H1 (cell line): Measurements from ENCODE around the gene DIS3L. TPM values are rescaled to one million over a fixed set of nuclear protein-coding genes. Genes with fewer than 3 reads are reported as not detected.

ENCODE experiments used
- BCL11A ChIP-seq, 2 experiments: IDR thresholded peaks; one replicate each; pipeline ENCODE4 v1.6.1; 2011; ENCODE audit warnings: low read depth in 2 of 2, low read length in 2 of 2, mild to moderate bottlenecking in 2 of 2
- CHD7 ChIP-seq: fragments of 300-600 bp; sonication (generic); IDR thresholded peaks from 2 replicates; pipeline ENCODE4 v1.7.1; 2012; ENCODE audit warnings: low read length, moderate library complexity, mild to moderate bottlenecking, inconsistent platforms; ENCODE audit not compliant: insufficient replicate concordance
- RFX5 ChIP-seq: IDR thresholded peaks from 2 replicates; pipeline ENCODE4 v1.6.1; 2011; ENCODE audit warnings: low read depth, low read length, improper control_type of control experiment, borderline replicate concordance
- SIN3A ChIP-seq, 2 experiments: IDR thresholded peaks in 1 of 2; conservative IDR thresholded peaks in 1 of 2; 2 replicates each; pipeline ENCODE4 v1.6.1; 2011 to 2012; ENCODE audit warnings: low read length in 2 of 2, improper control_type of control experiment in 1 of 2, low read depth in 1 of 2, mild to moderate bottlenecking in 1 of 2
- TEAD4 ChIP-seq: IDR thresholded peaks from 2 replicates; pipeline ENCODE4 v1.6.1; 2012; ENCODE audit warnings: low read depth, low read length, inconsistent platforms, mixed read lengths
- polyA plus RNA-seq, 7 experiments: library from polyadenylated mRNA; depleted of rRNA in 3 of 7; stranded (reverse) in 5 of 7; unstranded in 2 of 7; fragments of >200 nt in 5 of 7; fragments of 200-250 nt in 2 of 7; gene quantifications; 1 replicate in 5 of 7; 2 replicates in 1 of 7; 4 replicates in 1 of 7; pipeline versions ENCODE4 v1.2.1 to v1.2.3, GENCODE V29; 2011 to 2013; ENCODE audit warnings: missing spikeins in 2 of 7, mixed read lengths in 2 of 7
- total RNA-seq: library from RNA; stranded (reverse); fragmentation: NEBNext Ultra II Directional; extraction: Animal tissue kit (Norgen Biotek cat#: 25700); gene quantifications from 2 replicates; pipeline ENCODE4 v1.2.1, GENCODE V29; 2021

DIS3L gene
- total and polyA plus RNA-seq, 2 of the 8 experiments (the other 6 are each of a cell fraction or from before 2014, with no cell fraction given), result 8.7 to 25.0 TPM

GRCh38 chr15:66374179-66374578 is 80.8 kb downstream of the DIS3L start (continued):
- TF ChIP-seq CHD7 (no peak), TEAD4 (no peak), BCL11A (IDR thresholded peaks at IDR 0.05; ENCODE audit: low read depth in 2 of 2, low read length in 2 of 2) (no peak), RFX5 (no peak), SIN3A (conservative IDR thresholded peaks at IDR 0.05 in 1 of 2, IDR thresholded peaks at IDR 0.05 in 1 of 2; ENCODE audit: low read depth in 1 of 2, low read length in 2 of 2) (no peak)
